H9 (cell line): ENCODE measurements around the gene MED9. TPM values are rescaled to one million over a fixed set of nuclear protein-coding genes. Genes with fewer than 3 reads are reported as not detected.

Experiments used
- DNase-seq: peaks from one replicate; pipeline ENCODE4 v3.0.0-alpha.2; 2017
- H2AFZ ChIP-seq: one replicate; pipeline ENCODE4 v1.6.1; 2013; ENCODE audit warnings: mild to moderate bottlenecking, low read length, control low read depth, moderate library complexity
- H2AK5ac ChIP-seq: 2 replicates; pipeline ENCODE4 v1.6.1; 2013; ENCODE audit warnings: low read length, control low read depth, mixed read lengths; ENCODE audit not compliant: insufficient read length
- H2BK120ac ChIP-seq: one replicate; pipeline ENCODE4 v1.6.1; 2013; ENCODE audit warnings: low read depth, mild to moderate bottlenecking, low read length, control low read depth, inconsistent platforms; ENCODE audit not compliant: poor library complexity, severe bottlenecking
- H2BK12ac ChIP-seq: 2 replicates; pipeline ENCODE4 v1.6.1; 2013; ENCODE audit warnings: low read length, control low read depth, mixed read lengths, low read depth; ENCODE audit not compliant: insufficient read length
- H2BK15ac ChIP-seq: 2 replicates; pipeline ENCODE4 v1.6.1; 2013; ENCODE audit warnings: low read depth, low read length, control low read depth
- H2BK20ac ChIP-seq: one replicate; pipeline ENCODE4 v1.6.1; 2013; ENCODE audit warnings: low read depth, mild to moderate bottlenecking, low read length, control low read depth, inconsistent platforms; ENCODE audit not compliant: poor library complexity, severe bottlenecking
- H2BK5ac ChIP-seq: 2 replicates; pipeline ENCODE4 v1.6.1; 2013; ENCODE audit warnings: low read length, control low read depth, mixed read lengths; ENCODE audit not compliant: insufficient read length
- H3K14ac ChIP-seq: 2 replicates; pipeline ENCODE4 v1.6.1; 2013; ENCODE audit warnings: low read length, control low read depth; ENCODE audit not compliant: insufficient read depth
- H3K18ac ChIP-seq: 2 replicates; pipeline ENCODE4 v1.6.1; 2013; ENCODE audit warnings: low read depth, mild to moderate bottlenecking, mixed read lengths, low read length, control low read depth; ENCODE audit not compliant: insufficient read length
- H3K23ac ChIP-seq: 2 replicates; pipeline ENCODE4 v1.6.1; 2013; ENCODE audit warnings: low read length, control low read depth, mixed read lengths, low read depth; ENCODE audit not compliant: insufficient read length
- H3K23me2 ChIP-seq: 2 replicates; pipeline ENCODE4 v1.6.1; 2013; ENCODE audit warnings: low read depth, mild to moderate bottlenecking, mixed read lengths, low read length, control low read depth; ENCODE audit not compliant: insufficient read length, poor library complexity, severe bottlenecking
- H3K27ac ChIP-seq: 2 replicates; pipeline ENCODE4 v1.5.1; 2013; ENCODE audit warnings: low read length, control low read depth, mixed read lengths, low read depth; ENCODE audit not compliant: insufficient read length
- H3K27me3 ChIP-seq: 2 replicates; pipeline ENCODE4 v1.6.1; 2013; ENCODE audit warnings: low read length, control low read depth, inconsistent platforms; ENCODE audit not compliant: insufficient read depth
- H3K4ac ChIP-seq: 2 replicates; pipeline ENCODE4 v1.6.1; 2013; ENCODE audit warnings: low read depth, mild to moderate bottlenecking, control low read depth, inconsistent platforms, low read length, moderate library complexity
- H3K4me1 ChIP-seq: 2 replicates; pipeline ENCODE4 v1.6.1; 2013; ENCODE audit warnings: low read length, control low read depth, inconsistent platforms; ENCODE audit not compliant: insufficient read depth
- H3K4me2 ChIP-seq: 2 replicates; pipeline ENCODE4 v1.6.1; 2013; ENCODE audit warnings: low read length, control low read depth, mixed read lengths; ENCODE audit not compliant: insufficient read length, insufficient read depth
- H3K56ac ChIP-seq: 2 replicates; pipeline ENCODE4 v1.6.1; 2013; ENCODE audit warnings: low read depth, mild to moderate bottlenecking, mixed read lengths, low read length, control low read depth; ENCODE audit not compliant: insufficient read length
- H3K79me1 ChIP-seq: 2 replicates; pipeline ENCODE4 v1.6.1; 2013; ENCODE audit warnings: low read depth, mild to moderate bottlenecking, moderate library complexity, low read length, control low read depth, inconsistent platforms; ENCODE audit not compliant: insufficient read depth, poor library complexity, severe bottlenecking
- H3K79me2 ChIP-seq: 2 replicates; pipeline ENCODE4 v1.6.1; 2013; ENCODE audit warnings: low read length, control low read depth, inconsistent platforms; ENCODE audit not compliant: insufficient read depth
- H3K9ac ChIP-seq: 2 replicates; pipeline ENCODE4 v1.6.1; 2013; ENCODE audit warnings: low read length, control low read depth, mixed read lengths; ENCODE audit not compliant: insufficient read length; ENCODE audit errors: extremely low read depth
- H3K9me3 ChIP-seq: one replicate; pipeline ENCODE4 v1.6.1; 2013; ENCODE audit warnings: low read depth, low read length, inconsistent platforms; ENCODE audit not compliant: control insufficient read depth
- H3T11ph ChIP-seq: one replicate; pipeline ENCODE4 v1.6.1; 2013; ENCODE audit warnings: mild to moderate bottlenecking, low read length, control low read depth, inconsistent platforms
- H4K20me1 ChIP-seq: one replicate; pipeline ENCODE4 v1.6.1; 2013; ENCODE audit not compliant: control insufficient read depth, insufficient read length, insufficient read depth
- H4K5ac ChIP-seq: 2 replicates; pipeline ENCODE4 v1.6.1; 2013; ENCODE audit warnings: low read depth, mild to moderate bottlenecking, mixed read lengths, low read length, control low read depth; ENCODE audit not compliant: insufficient read length
- H4K8ac ChIP-seq: replicated peaks from 2 replicates; pipeline ENCODE4 v1.6.1; 2013; ENCODE audit warnings: low read length, control low read depth, mixed read lengths, low read depth; ENCODE audit not compliant: insufficient read length
- H4K91ac ChIP-seq: 2 replicates; pipeline ENCODE4 v1.6.1; 2013; ENCODE audit warnings: low read depth, mild to moderate bottlenecking, moderate library complexity, mixed read lengths, low read length, control low read depth; ENCODE audit not compliant: insufficient read length
- H3K27ac Mint-ChIP-seq, 3 experiments: 2 replicates in 2 of 3; 3 replicates in 1 of 3; pipeline ENCODE4 v1.8.0; 2020 to 2021; ENCODE audit warnings: mixed read lengths in 3 of 3, mild to moderate bottlenecking in 1 of 3, moderate library complexity in 1 of 3
- H3K27me3 Mint-ChIP-seq: 2 replicates; pipeline ENCODE4 v1.8.0; 2021; ENCODE audit warnings: low read depth, mild to moderate bottlenecking, moderate library complexity, mixed read lengths
- H3K36me3 Mint-ChIP-seq, 3 experiments: 2 replicates in 2 of 3; 3 replicates in 1 of 3; pipeline ENCODE4 v1.8.0; 2020 to 2021; ENCODE audit warnings: low read depth in 3 of 3, mixed read lengths in 3 of 3; ENCODE audit not compliant: insufficient read depth in 1 of 3
- H3K4me1 Mint-ChIP-seq, 2 experiments: 2 replicates each; pipeline ENCODE4 v1.8.0; 2020; ENCODE audit warnings: mixed read lengths in 2 of 2
- H3K4me3 Mint-ChIP-seq, 2 experiments: 2 replicates in 1 of 2; 3 replicates in 1 of 2; pipeline ENCODE4 v1.8.0; 2020 to 2021; ENCODE audit warnings: mild to moderate bottlenecking in 2 of 2, mixed read lengths in 2 of 2, moderate library complexity in 1 of 2
- H3K9me3 Mint-ChIP-seq, 2 experiments: 2 replicates in 1 of 2; 3 replicates in 1 of 2; pipeline ENCODE4 v1.8.0; 2020; ENCODE audit warnings: mild to moderate bottlenecking in 2 of 2, mixed read lengths in 2 of 2, moderate library complexity in 1 of 2
- CTCF ChIP-seq: fragments of 200-600 bp; sonication (generic); conservative IDR thresholded peaks from 3 replicates; pipeline ENCODE4 v1.8.0; 2021; ENCODE audit warnings: antibody characterized with exemption, mild to moderate bottlenecking
- WGBS: extraction: QIAGEN DNeasy Blood & Tissue Kit; methylation state at CpG from one replicate; pipeline ENCODE4 v1.1.7; 2013; ENCODE audit warnings: missing lambda C conversion rate, low lambda C conversion rate, mixed read lengths; ENCODE audit not compliant: insufficient read length; ENCODE audit errors: extremely low coverage; 5-methylcytosine and 5-hydroxymethylcytosine counted together
- total RNA-seq: library from RNA; stranded (reverse); gene quantifications from 2 replicates; pipeline ENCODE4 v1.2.1, GENCODE V29; 2021

The MED9 gene
- total RNA-seq, 1 experiment from 2014 or later = 20.0 TPM

- H4K5ac ChIP-seq = no peak overlapping the region
- H2BK15ac ChIP-seq = no peak overlapping the region
These were observed 11.2 kb downstream of the MED9 start for GRCh38 chr17:17487998-17488397.

More at GRCh38 chr17:17487998-17488397, 11.2 kb downstream of the MED9 start:
- Mint-ChIP-seq H3K27me3 (peaks cover 3% of the 10 kb centered on the region), H3K9me3 (peaks cover 0 to 7% of the 10 kb centered on the region in 2 experiments; a peak in 2 of 5 replicates), H3K27ac (no peak overlapping the region), H3K36me3 (peaks cover 28 to 64% (median 57%) of the 10 kb centered on the region in 3 experiments), H3K4me3 (no peak overlapping the region), H3K4me1 (peaks cover 11 to 15% of the 10 kb centered on the region in 2 experiments)
- H3K79me2 ChIP-seq = no peaks in the 10 kb centered on the region; the same call in 1 of the 2 replicates
- H3K4me2 ChIP-seq = no peak overlapping the region
- H3K23ac ChIP-seq = no peak overlapping the region
- no peak for DNase-seq
- H4K20me1 ChIP-seq = no peaks in the 10 kb centered on the region
- peaks cover 5% of the 10 kb centered on the region for H3K79me1 ChIP-seq
- H3K9ac ChIP-seq = no peak overlapping the region
- no peak overlapping the region for H3T11ph ChIP-seq
- H3K9me3 ChIP-seq = no peaks in the 10 kb centered on the region
- no peak overlapping the region for H3K14ac ChIP-seq
- H2AFZ ChIP-seq = no peak overlapping the region
- TF ChIP-seq CTCF = no peak
- no peak overlapping the region for H3K27ac ChIP-seq
- no CpG with 5 or more reads among the region's 2 CpGs for WGBS
- no peaks in the 10 kb centered on the region for H3K23me2 ChIP-seq
- H4K8ac ChIP-seq = no peak overlapping the region
- no peaks in the 10 kb centered on the region for H3K27me3 ChIP-seq
- H3K4ac ChIP-seq = no peak overlapping the region
- no peaks in the 10 kb centered on the region; the same call in 1 of the 2 replicates for H3K4me1 ChIP-seq
- H2AK5ac ChIP-seq = no peak overlapping the region
- no peak overlapping the region for H3K56ac ChIP-seq
- H2BK5ac ChIP-seq = no peak overlapping the region
- H2BK120ac ChIP-seq = peak overlapping the region; percentile 2
- no peak overlapping the region for H2BK20ac ChIP-seq
- H4K91ac ChIP-seq = no peak overlapping the region
- no peak overlapping the region for H2BK12ac ChIP-seq
- H3K18ac ChIP-seq = no peak overlapping the region
